Measurements from ENCODE around the gene KRTAP4-3. TPM values are rescaled to one million over a fixed set of nuclear protein-coding genes. Genes with fewer than 3 reads are reported as not detected.
A peak's percentile ranks its signal among the peaks of the same experiment; 100 is the strongest.
"Not testable (repeated sequence)": the region's sequence is repeated elsewhere in the genome, so short reads cannot be mapped to it uniquely, and the experiment has no call there.

KRTAP4-3 gene
- total RNA-seq, 1 experiment from 2014 or later = not detected

DNA sequence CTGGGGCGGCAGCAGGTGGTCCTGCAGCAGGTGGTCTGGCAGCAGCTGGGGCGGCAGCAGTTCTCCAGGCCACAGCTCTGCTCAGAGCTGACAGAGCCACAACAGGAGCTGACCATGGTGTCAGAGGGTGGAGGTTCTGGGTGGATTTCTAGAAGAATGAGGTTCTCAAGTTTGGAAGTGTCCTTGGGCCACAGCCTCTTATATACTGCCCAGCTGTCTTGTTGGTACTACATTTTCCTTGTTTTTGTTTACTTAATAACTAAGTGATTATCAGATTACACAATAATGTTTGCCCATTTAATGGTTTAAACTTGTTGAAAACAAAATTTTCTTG, 18.4 kb downstream of the KRTAP4-3 start, which contains the start of gene KRTAP4-5:
Gene KRTAP4-5, minus strand, starts transcription at position 174 of the 334 bp plus-strand sequence. Its CDS starts 58 bp downstream, at position 116.
- ChIA-PET CTCF (no interaction called here), POLR2A (no interaction called here)
- no peaks in the 10 kb centered on the region for H3K27me3 ChIP-seq (ENCODE audit: control insufficient read depth, insufficient read depth, low read length)
- no peak within 1 kb of the TSS for H3K27ac ChIP-seq (ENCODE audit: low read length)
- H3K9me3 ChIP-seq (ENCODE audit: control insufficient read depth, insufficient read depth, low read depth, low read length) = no peaks in the 10 kb centered on the region
- H3K4me3 ChIP-seq (ENCODE audit: low read depth in 2 of 2, low read length in 2 of 2) = no peak within 1 kb of the TSS
- no peak for ATAC-seq
- TF ChIP-seq REST (IDR thresholded peaks at IDR 0.05; ENCODE audit: insufficient read depth in 1 of 2, low read depth in 2 of 2, low read length in 1 of 2) = 0 out of 4 replicates have a peak, but pooled peaks of 1 of the 2 experiments have one; percentile 30
- no peak for TF ChIP-seq TCF7L2 (IDR thresholded peaks at IDR 0.05; ENCODE audit: low read depth, low read length)
- no TSS peak for BruUV-seq (replicated peaks)
- H3K36me3 ChIP-seq (ENCODE audit: control insufficient read depth, insufficient read depth, low read length) = no peaks in the 10 kb centered on the region
- intact Hi-C loops (cut with micrococcal nuclease; ENCODE audit: unreplicated experiment) = no loop called here
- DNase-seq (ENCODE audit: low read depth, low spot score) = no peak
- H3K4me1 ChIP-seq (ENCODE audit: control insufficient read depth, insufficient read depth, low read length) = no peaks in the 10 kb centered on the region
- in situ Hi-C loops (cut with HindIII; ENCODE audit: low pct_unique_long_range_greater_than_20kb, low sequenced_read_pairs) = no loop called here

DNA sequence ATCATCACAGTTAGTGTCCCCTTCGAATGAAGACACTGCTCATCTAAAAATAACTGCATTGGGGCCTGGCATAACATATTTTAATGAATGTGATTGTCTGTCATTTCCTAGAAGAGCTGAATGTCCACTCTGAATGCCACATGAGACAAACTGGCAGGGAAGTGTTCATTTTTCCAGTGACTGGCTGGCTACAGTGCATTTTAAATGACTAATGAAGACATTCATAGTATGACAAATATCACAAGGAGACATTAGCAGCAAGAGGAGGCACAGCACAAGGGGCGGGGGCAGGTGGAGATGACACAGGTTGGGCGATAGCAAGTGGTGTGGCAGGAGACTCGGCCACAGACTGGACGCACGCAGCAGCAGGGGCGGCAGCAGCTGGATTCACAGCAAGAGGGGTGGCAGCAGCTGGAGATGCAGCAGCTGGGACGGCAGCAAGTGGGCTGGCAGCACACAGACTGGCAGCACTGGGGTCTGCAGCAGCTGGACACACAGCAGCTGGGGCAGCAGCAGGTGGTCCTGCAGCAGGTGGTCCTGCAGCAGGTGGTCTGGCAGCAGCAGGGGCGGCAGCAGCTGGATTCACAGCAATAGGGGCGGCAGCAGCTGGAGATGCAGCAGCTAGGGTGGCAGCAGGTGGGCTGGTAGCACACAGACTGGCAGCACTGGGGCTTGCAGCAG, 18.9 kb downstream of the KRTAP4-3 start:
- ATAC-seq; H3K4me3 ChIP-seq (ENCODE audit: low read depth in 2 of 2, low read length in 2 of 2); H3K27ac ChIP-seq (ENCODE audit: low read length); BruUV-seq (replicated peaks); H3K27me3 ChIP-seq (ENCODE audit: control insufficient read depth, insufficient read depth, low read length); in situ Hi-C loops (cut with HindIII; ENCODE audit: low pct_unique_long_range_greater_than_20kb, low sequenced_read_pairs); H3K4me1 ChIP-seq (ENCODE audit: control insufficient read depth, insufficient read depth, low read length); intact Hi-C loops (cut with micrococcal nuclease; ENCODE audit: unreplicated experiment); H3K36me3 ChIP-seq (ENCODE audit: control insufficient read depth, insufficient read depth, low read length); DNase-seq (ENCODE audit: low read depth, low spot score); H3K9me3 ChIP-seq (ENCODE audit: control insufficient read depth, insufficient read depth, low read depth, low read length): not testable (repeated sequence)
- POLR2A ChIA-PET = interaction anchor here (0.6 kb wide), 1 partner anchor 110 kb away, joined by 3 read pairs; no protein-coding TSS in a partner anchor
- CTCF ChIA-PET = interaction anchor here (0.5 kb wide), 1 partner anchor 703 kb away, joined by 4 read pairs; no protein-coding TSS in a partner anchor

- H3K4me3 ChIP-seq (ENCODE audit: low read depth in 2 of 2, low read length in 2 of 2) = no peak overlapping the region
- intact Hi-C loops (cut with micrococcal nuclease; ENCODE audit: unreplicated experiment) = no loop called here
- no peak overlapping the region for H3K27ac ChIP-seq (ENCODE audit: low read length)
- H3K9me3 ChIP-seq (ENCODE audit: control insufficient read depth, insufficient read depth, low read depth, low read length) = no peaks in the 10 kb centered on the region
- no TSS peak for BruUV-seq (replicated peaks)
- H3K4me1 ChIP-seq (ENCODE audit: control insufficient read depth, insufficient read depth, low read length) = no peaks in the 10 kb centered on the region
- TF ChIP-seq REST (IDR thresholded peaks at IDR 0.05; ENCODE audit: insufficient read depth in 1 of 2, low read depth in 2 of 2, low read length in 1 of 2) (no peak), POLR2AphosphoS5 (IDR thresholded peaks at IDR 0.05; ENCODE audit: low read depth, low read length) (no peak), TCF7L2 (IDR thresholded peaks at IDR 0.05; ENCODE audit: low read depth, low read length) (no peak), SIN3A (IDR thresholded peaks at IDR 0.05; ENCODE audit: borderline replicate concordance, insufficient read depth, low read depth, low read length) (no peak)
- TF ChIP-seq, protein P1, sequence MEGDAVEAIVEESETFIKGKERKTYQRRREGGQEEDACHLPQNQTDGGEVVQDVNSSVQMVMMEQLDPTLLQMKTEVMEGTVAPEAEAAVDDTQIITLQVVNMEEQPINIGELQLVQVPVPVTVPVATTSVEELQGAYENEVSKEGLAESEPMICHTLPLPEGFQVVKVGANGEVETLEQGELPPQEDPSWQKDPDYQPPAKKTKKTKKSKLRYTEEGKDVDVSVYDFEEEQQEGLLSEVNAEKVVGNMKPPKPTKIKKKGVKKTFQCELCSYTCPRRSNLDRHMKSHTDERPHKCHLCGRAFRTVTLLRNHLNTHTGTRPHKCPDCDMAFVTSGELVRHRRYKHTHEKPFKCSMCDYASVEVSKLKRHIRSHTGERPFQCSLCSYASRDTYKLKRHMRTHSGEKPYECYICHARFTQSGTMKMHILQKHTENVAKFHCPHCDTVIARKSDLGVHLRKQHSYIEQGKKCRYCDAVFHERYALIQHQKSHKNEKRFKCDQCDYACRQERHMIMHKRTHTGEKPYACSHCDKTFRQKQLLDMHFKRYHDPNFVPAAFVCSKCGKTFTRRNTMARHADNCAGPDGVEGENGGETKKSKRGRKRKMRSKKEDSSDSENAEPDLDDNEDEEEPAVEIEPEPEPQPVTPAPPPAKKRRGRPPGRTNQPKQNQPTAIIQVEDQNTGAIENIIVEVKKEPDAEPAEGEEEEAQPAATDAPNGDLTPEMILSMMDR (IDR thresholded peaks at IDR 0.05) = no peak
- no peaks in the 10 kb centered on the region for H3K27me3 ChIP-seq (ENCODE audit: control insufficient read depth, insufficient read depth, low read length)
- H3K36me3 ChIP-seq (ENCODE audit: control insufficient read depth, insufficient read depth, low read length) = no peaks in the 10 kb centered on the region
- POLR2A ChIA-PET = no interaction called here
- no peak for ATAC-seq
- CTCF ChIA-PET = no interaction called here
- no peak for DNase-seq (ENCODE audit: low read depth, low spot score)
- in situ Hi-C loops (cut with HindIII; ENCODE audit: low pct_unique_long_range_greater_than_20kb, low sequenced_read_pairs) = no loop called here
Observed at GRCh38 chr17:41147531-41148204, 20.4 kb downstream of the KRTAP4-3 start.
